Body of pancreas (tissue), 4 donors: ENCODE data around the gene PFKFB2. TPM values are rescaled to one million over a fixed set of nuclear protein-coding genes. Genes with fewer than 3 reads are reported as not detected.

ENCODE experiments used
- ATAC-seq: fragments of 150-250 bp; one replicate; pipeline ENCODE4 v1.9.1; 2016
- DNase-seq, 4 donors: peaks; one replicate each; pipeline ENCODE4 v3.0.0-alpha.2; 2019
- H3K27ac ChIP-seq, 4 donors: fragments of 200-600 bp; sonication (generic); 1 replicate in 3 of 4; 2 replicates in 1 of 4; pipeline versions ENCODE4 v1.5.1 to v1.6.1; 2016 to 2019; ENCODE audit warnings: mild to moderate bottlenecking in 1 of 4, mixed read lengths in 1 of 4, moderate library complexity in 1 of 4
- H3K27me3 ChIP-seq, 2 donors: fragments of 200-600 bp; sonication (generic); one replicate each; pipeline ENCODE4 v1.6.0; 2016; ENCODE audit warnings: mild to moderate bottlenecking in 1 of 2
- H3K36me3 ChIP-seq, 2 donors: fragments of 200-600 bp; sonication (generic); replicated peaks in 1 of 2; 2 replicates each; pipeline ENCODE4 v1.5.1; 2016; ENCODE audit warnings: low read depth in 2 of 2; ENCODE audit not compliant: insufficient read depth in 1 of 2
- H3K4me1 ChIP-seq: fragments of 200-600 bp; sonication (generic); one replicate; pipeline ENCODE4 v1.6.0; 2016
- H3K4me3 ChIP-seq, 2 donors: fragments of 200-600 bp; sonication (generic); 1 replicate in 1 of 2; 2 replicates in 1 of 2; pipeline ENCODE4 v1.5.1; 2016 to 2019
- H3K9me3 ChIP-seq, 3 donors: fragments of 200-600 bp; sonication (generic); 1 replicate in 2 of 3; 2 replicates in 1 of 3; pipeline ENCODE4 v1.5.1; 2016
- CTCF ChIP-seq, 7 experiments: fragments of 450-650 bp in 4 of 7; fragments of 200-600 bp in 3 of 7; sonication (generic) in 3 of 7; IDR thresholded peaks; one replicate each; pipeline ENCODE4 v1.5.1; 2016 to 2019; ENCODE audit warnings: antibody characterized with exemption in 7 of 7
- POLR2A ChIP-seq, 3 donors: fragments of 450-650 bp; IDR thresholded peaks; one replicate each; pipeline ENCODE4 v1.6.1; 2016; ENCODE audit warnings: antibody characterized with exemption in 3 of 3, mild to moderate bottlenecking in 2 of 3
- WGBS, 2 donors: methylation state at CpG; one replicate each; pipeline ENCODE4 v1.1.5; 2017; 5-methylcytosine and 5-hydroxymethylcytosine counted together
- intact Hi-C: fragments of 100-400 bp; cut with DNase I; formaldehyde crosslinking; loops from one replicate; pipeline ENCODE4 v1.15.1; 2023
- total RNA-seq, 2 donors: library from RNA; depleted of rRNA; stranded (reverse); fragments of >200 nt; gene quantifications; one replicate each; pipeline ENCODE4 v1.1.0, GENCODE V29; 2016

Gene PFKFB2
- total RNA-seq, 2 donors from 2014 or later, result 4.9 to 9.3 TPM

DNA sequence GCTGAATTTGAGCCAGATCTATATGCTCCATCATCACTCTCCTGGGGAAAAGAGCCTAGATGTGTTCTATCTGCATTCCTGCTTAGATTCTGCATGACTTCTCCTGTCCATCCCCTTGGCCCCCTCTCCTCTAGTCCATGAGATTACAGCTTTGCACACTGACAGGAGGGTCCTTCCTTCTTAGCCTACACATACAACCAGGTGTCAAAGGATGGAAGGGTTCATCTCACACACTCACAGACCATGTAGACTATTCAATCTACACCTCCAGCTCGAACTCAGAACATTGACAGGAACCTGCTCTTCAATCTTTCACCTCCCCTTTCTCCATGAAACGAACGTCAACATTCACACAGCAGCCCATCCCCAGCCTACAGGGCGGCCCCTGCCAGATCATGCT lies 34.4 kb upstream of the PFKFB2 start:
- Histone ChIP-seq H3K4me1 (peaks cover 51% of the 10 kb centered on the region), H3K9me3 (no peaks in the 10 kb centered on the region), H3K27me3 (no peaks in the 10 kb centered on the region), H3K27ac (peak overlapping the region in 2 of 4 donors; percentile 42 to 50), H3K36me3 (peaks cover 0 to 4% of the 10 kb centered on the region in 2 donors), H3K4me3 (no peak overlapping the region)
- ATAC-seq, result peak; percentile 3
- no peak for DNase-seq
- 80 to 91% methylated on average over 4 of the region's 4 CpGs for WGBS, 2 donors
- no peak for TF ChIP-seq POLR2A (IDR thresholded peaks at IDR 0.05)
- no peak for TF ChIP-seq CTCF (IDR thresholded peaks at IDR 0.05)
- intact Hi-C loops, result no loop called here

DNA sequence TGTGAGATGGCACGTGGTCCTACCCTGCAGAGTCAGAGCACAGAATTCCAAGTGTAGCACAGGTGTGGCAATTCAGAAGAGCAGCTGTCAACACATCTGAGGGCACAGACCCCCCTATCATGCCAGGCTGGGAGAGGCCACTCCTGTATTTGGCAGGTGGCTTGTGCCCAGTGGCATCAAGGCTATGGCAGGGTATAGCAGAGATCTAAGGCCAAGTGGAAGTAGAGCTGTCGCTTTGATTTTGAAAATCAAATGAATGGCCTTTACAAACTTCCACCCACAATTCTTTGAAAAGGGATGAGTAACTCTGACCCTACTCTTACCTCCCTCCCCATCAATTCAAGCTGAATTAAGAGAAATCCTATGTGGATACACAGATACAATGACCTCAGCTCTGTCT lies 33.9 kb upstream of the PFKFB2 start:
- WGBS, 2 donors, result 83 to 100% methylated on average over 2 of the region's 2 CpGs
- TF ChIP-seq CTCF (IDR thresholded peaks at IDR 0.05), result no peak
- TF ChIP-seq POLR2A (IDR thresholded peaks at IDR 0.05), result no peak
- no peaks in the 10 kb centered on the region for H3K27me3 ChIP-seq
- H3K4me3 ChIP-seq, result no peak overlapping the region
- intact Hi-C loops, result no loop called here
- no peaks in the 10 kb centered on the region for H3K9me3 ChIP-seq
- H3K4me1 ChIP-seq, result peaks cover 55% of the 10 kb centered on the region
- H3K27ac ChIP-seq, result peak overlapping the region in 1 of 4 donors; percentile 50
- DNase-seq, result no peak
- no peak for ATAC-seq
- H3K36me3 ChIP-seq, result peaks cover 0 to 4% of the 10 kb centered on the region in 2 donors

DNA sequence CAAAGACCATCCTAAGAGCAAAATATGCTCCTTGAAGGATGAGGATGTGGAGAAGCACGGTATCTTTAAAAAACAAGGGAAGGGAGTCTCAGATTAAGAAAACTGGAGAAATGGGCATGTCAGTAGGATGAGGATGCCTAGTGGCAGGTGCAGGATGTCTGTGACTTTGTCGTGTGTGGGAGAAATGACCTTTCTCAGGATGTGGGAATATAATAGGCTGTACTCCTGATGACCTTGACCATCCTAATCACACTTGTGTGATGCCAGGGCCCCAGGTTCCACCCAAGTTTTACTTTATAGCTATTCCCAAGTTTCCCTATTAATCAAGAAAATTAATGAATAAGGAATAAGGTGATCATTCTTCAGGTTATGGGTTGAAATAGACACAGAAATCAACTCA lies 33.4 kb upstream of the PFKFB2 start:
- H3K27ac ChIP-seq, result peak overlapping the region in 1 of 4 donors; percentile 38
- WGBS, 2 donors, result 44 to 48% methylated on average over 2 of the region's 2 CpGs
- intact Hi-C loops, result no loop called here

GRCh38 chr1:207020065-207020708 lies 32.9 kb upstream of the PFKFB2 start:
- H3K36me3 ChIP-seq, result peaks cover 0 to 4% of the 10 kb centered on the region in 2 donors
- no peak overlapping the region for H3K4me3 ChIP-seq
- no peak for TF ChIP-seq POLR2A (IDR thresholded peaks at IDR 0.05)
- no peak for ATAC-seq
- H3K27me3 ChIP-seq, result no peaks in the 10 kb centered on the region
- no peak for DNase-seq
- peak overlapping the region in 1 of 4 donors; percentile 38 for H3K27ac ChIP-seq
- H3K4me1 ChIP-seq, result peaks cover 64% of the 10 kb centered on the region
- no peaks in the 10 kb centered on the region for H3K9me3 ChIP-seq
- WGBS, 2 donors, result 79 to 89% methylated on average over 9 of the region's 9 CpGs
- intact Hi-C loops, result no loop called here

More for the DNA sequence above, 33.4 kb upstream of the PFKFB2 start:
- no peak for ATAC-seq
- no peaks in the 10 kb centered on the region for H3K9me3 ChIP-seq
- DNase-seq, result no peak
- H3K36me3 ChIP-seq, result peaks cover 0 to 4% of the 10 kb centered on the region in 2 donors
- no peaks in the 10 kb centered on the region for H3K27me3 ChIP-seq
- H3K4me1 ChIP-seq, result peaks cover 60% of the 10 kb centered on the region
- H3K4me3 ChIP-seq, result no peak overlapping the region
- TF ChIP-seq POLR2A (IDR thresholded peaks at IDR 0.05) (no peak), CTCF (IDR thresholded peaks at IDR 0.05) (no peak)

DNA sequence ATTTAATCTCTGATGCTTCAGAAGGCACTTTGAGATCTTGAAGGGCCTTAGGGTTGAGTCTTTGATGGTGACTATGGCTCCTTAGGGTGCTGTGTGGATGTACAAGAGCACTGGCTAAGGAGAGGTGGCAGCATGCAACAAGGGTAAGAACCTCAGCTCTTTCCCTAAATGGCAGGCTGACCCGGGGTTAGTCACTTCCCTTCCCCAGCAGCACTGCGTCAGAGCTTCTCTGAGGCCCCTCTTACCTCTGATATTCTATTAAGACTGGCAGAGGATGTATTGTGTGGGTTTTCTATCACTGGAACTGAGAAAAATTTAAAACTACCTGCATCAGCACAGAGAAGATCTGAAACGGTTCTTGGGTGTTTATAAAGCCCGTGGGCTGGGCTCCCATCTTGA lies 32.4 kb upstream of the PFKFB2 start:
- ATAC-seq (no peak), DNase-seq (no peak)
- 70 to 89% methylated on average over 4 of the region's 4 CpGs for WGBS, 2 donors
- Histone ChIP-seq H3K27ac (peak overlapping the region in 2 of 4 donors; percentile 38 to 42), H3K4me1 (peaks cover 69% of the 10 kb centered on the region), H3K36me3 (peaks cover 0 to 4% of the 10 kb centered on the region in 2 donors), H3K4me3 (no peak overlapping the region), H3K9me3 (no peaks in the 10 kb centered on the region), H3K27me3 (no peaks in the 10 kb centered on the region)
- intact Hi-C loops, result no loop called here
- TF ChIP-seq CTCF (IDR thresholded peaks at IDR 0.05) (no peak), POLR2A (IDR thresholded peaks at IDR 0.05) (no peak)
